Measurements from ENCODE around the gene LRIT1. TPM values are rescaled to one million over a fixed set of nuclear protein-coding genes. Genes with fewer than 3 reads are reported as not detected.

The LRIT1 gene
- polyA plus RNA-seq, 1 of the 3 experiments (the other 2 are of a cell fraction), result not detected

GRCh38 chr10:84236807-84237198 is 4.5 kb downstream of the LRIT1 start:
- 72% methylated on average over 6 of the region's 6 CpGs for WGBS (ENCODE audit: low lambda C conversion rate)
- POLR2A ChIA-PET, result no interaction called here

More at GRCh38 chr10:84236807-84237198, 4.5 kb downstream of the LRIT1 start:
- Histone ChIP-seq H3K9me2 (no peaks in the 10 kb centered on the region), H3K9me3 (no peaks in the 10 kb centered on the region), H3K9ac (no peak overlapping the region), H3F3A (replicated peaks; ENCODE audit: insufficient read depth) (no peaks in the 10 kb centered on the region), H3K27me3 (ENCODE audit: insufficient read depth) (no peaks in the 10 kb centered on the region), H3K4me3 (ENCODE audit: low read depth in 2 of 2, low read length in 1 of 2) (no peak overlapping the region), H3K36me3 (replicated peaks in 1 of 2; ENCODE audit: control insufficient read depth in 1 of 2, insufficient read depth in 2 of 2, low read length in 1 of 2) (no peaks in the 10 kb centered on the region), H4K20me1 (ENCODE audit: insufficient read depth) (no peaks in the 10 kb centered on the region), H3K27ac (ENCODE audit: low read depth in 2 of 2, low read length in 1 of 2) (no peak overlapping the region), H2AFZ (ENCODE audit: low read depth) (no peak overlapping the region), H3K4me2 (no peak overlapping the region), H3K79me2 (ENCODE audit: insufficient read depth) (no peaks in the 10 kb centered on the region), H3K4me1 (ENCODE audit: control insufficient read depth in 1 of 2, insufficient read depth in 2 of 2, low read depth in 1 of 2, low read length in 1 of 2) (no peaks in the 10 kb centered on the region)
- CTCF ChIA-PET, result interaction anchor here (1.1 to 2.5 kb wide), 3 partner anchors 28 to 300 kb away, joined by 3 to 7 read pairs (median 3); no protein-coding TSS in a partner anchor
- no peak for DNase-seq
- no peak for TF ChIP-seq RCOR1 (IDR thresholded peaks at IDR 0.05; ENCODE audit: low read length)
- TF ChIP-seq SIN3A (IDR thresholded peaks at IDR 0.05; ENCODE audit: borderline replicate concordance, low read depth, low read length), result no peak
- no peak for TF ChIP-seq TEAD4 (IDR thresholded peaks at IDR 0.05; ENCODE audit: borderline replicate concordance, insufficient read depth)
- TF ChIP-seq, protein P1, sequence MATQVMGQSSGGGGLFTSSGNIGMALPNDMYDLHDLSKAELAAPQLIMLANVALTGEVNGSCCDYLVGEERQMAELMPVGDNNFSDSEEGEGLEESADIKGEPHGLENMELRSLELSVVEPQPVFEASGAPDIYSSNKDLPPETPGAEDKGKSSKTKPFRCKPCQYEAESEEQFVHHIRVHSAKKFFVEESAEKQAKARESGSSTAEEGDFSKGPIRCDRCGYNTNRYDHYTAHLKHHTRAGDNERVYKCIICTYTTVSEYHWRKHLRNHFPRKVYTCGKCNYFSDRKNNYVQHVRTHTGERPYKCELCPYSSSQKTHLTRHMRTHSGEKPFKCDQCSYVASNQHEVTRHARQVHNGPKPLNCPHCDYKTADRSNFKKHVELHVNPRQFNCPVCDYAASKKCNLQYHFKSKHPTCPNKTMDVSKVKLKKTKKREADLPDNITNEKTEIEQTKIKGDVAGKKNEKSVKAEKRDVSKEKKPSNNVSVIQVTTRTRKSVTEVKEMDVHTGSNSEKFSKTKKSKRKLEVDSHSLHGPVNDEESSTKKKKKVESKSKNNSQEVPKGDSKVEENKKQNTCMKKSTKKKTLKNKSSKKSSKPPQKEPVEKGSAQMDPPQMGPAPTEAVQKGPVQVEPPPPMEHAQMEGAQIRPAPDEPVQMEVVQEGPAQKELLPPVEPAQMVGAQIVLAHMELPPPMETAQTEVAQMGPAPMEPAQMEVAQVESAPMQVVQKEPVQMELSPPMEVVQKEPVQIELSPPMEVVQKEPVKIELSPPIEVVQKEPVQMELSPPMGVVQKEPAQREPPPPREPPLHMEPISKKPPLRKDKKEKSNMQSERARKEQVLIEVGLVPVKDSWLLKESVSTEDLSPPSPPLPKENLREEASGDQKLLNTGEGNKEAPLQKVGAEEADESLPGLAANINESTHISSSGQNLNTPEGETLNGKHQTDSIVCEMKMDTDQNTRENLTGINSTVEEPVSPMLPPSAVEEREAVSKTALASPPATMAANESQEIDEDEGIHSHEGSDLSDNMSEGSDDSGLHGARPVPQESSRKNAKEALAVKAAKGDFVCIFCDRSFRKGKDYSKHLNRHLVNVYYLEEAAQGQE (IDR thresholded peaks at IDR 0.05; ENCODE audit: low read depth, low read length), result no peak
- TF ChIP-seq, protein P2, sequence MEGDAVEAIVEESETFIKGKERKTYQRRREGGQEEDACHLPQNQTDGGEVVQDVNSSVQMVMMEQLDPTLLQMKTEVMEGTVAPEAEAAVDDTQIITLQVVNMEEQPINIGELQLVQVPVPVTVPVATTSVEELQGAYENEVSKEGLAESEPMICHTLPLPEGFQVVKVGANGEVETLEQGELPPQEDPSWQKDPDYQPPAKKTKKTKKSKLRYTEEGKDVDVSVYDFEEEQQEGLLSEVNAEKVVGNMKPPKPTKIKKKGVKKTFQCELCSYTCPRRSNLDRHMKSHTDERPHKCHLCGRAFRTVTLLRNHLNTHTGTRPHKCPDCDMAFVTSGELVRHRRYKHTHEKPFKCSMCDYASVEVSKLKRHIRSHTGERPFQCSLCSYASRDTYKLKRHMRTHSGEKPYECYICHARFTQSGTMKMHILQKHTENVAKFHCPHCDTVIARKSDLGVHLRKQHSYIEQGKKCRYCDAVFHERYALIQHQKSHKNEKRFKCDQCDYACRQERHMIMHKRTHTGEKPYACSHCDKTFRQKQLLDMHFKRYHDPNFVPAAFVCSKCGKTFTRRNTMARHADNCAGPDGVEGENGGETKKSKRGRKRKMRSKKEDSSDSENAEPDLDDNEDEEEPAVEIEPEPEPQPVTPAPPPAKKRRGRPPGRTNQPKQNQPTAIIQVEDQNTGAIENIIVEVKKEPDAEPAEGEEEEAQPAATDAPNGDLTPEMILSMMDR (IDR thresholded peaks at IDR 0.05), result no peak
- TF ChIP-seq, protein P3, sequence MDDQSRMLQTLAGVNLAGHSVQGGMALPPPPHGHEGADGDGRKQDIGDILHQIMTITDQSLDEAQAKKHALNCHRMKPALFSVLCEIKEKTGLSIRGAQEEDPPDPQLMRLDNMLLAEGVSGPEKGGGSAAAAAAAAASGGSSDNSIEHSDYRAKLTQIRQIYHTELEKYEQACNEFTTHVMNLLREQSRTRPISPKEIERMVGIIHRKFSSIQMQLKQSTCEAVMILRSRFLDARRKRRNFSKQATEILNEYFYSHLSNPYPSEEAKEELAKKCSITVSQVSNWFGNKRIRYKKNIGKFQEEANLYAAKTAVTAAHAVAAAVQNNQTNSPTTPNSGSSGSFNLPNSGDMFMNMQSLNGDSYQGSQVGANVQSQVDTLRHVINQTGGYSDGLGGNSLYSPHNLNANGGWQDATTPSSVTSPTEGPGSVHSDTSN (IDR thresholded peaks at IDR 0.05), result no peak
- TF ChIP-seq, protein P4, sequence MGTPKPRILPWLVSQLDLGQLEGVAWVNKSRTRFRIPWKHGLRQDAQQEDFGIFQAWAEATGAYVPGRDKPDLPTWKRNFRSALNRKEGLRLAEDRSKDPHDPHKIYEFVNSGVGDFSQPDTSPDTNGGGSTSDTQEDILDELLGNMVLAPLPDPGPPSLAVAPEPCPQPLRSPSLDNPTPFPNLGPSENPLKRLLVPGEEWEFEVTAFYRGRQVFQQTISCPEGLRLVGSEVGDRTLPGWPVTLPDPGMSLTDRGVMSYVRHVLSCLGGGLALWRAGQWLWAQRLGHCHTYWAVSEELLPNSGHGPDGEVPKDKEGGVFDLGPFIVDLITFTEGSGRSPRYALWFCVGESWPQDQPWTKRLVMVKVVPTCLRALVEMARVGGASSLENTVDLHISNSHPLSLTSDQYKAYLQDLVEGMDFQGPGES (IDR thresholded peaks at IDR 0.05; ENCODE audit: low read depth, low read length), result no peak
- no peak for TF ChIP-seq FOXM1 (IDR thresholded peaks at IDR 0.05; ENCODE audit: low read depth)
